Measurements from ENCODE around the gene FBXW2.

Gene FBXW2

GRCh38 chr9:120713257-120714087 lies 79.7 kb downstream of the FBXW2 start:
- peak; percentile 37 for DNase-seq

GRCh38 chr9:120712539-120713031 lies 80.6 kb downstream of the FBXW2 start:
- no peak for DNase-seq

- DNase-seq = peak; percentile 4
Measured at GRCh38 chr9:120711841-120712538, 81.2 kb downstream of the FBXW2 start.

- no peak for DNase-seq
Measured at GRCh38 chr9:120711354-120711753, 81.9 kb downstream of the FBXW2 start.

GRCh38 chr9:120710110-120710981 lies 82.9 kb downstream of the FBXW2 start:
- DNase-seq = peak; percentile 44

GRCh38 chr9:120708526-120709224 lies 84.5 kb downstream of the FBXW2 start:
- no peak for DNase-seq

- DNase-seq = no peak
Measured at GRCh38 chr9:120707170-120707569, 86.0 kb downstream of the FBXW2 start.
